ENCODE data around the gene BARX1. TPM values are rescaled to one million over a fixed set of nuclear protein-coding genes. Genes with fewer than 3 reads are reported as not detected.
"Not testable (repeated sequence)": the region's sequence is repeated elsewhere in the genome, so short reads cannot be mapped to it uniquely, and the experiment has no call there.

The BARX1 gene
- total RNA-seq, 1 experiment from 2014 or later, result not detected

GRCh38 chr9:93942161-93942560 is 13.0 kb downstream of the BARX1 start:
- H3K79me2 ChIP-seq (ENCODE audit: low read length), result no peaks in the 10 kb centered on the region
- no peak overlapping the region for H2AFZ ChIP-seq (ENCODE audit: low read length)
- no peaks in the 10 kb centered on the region for H3K9me2 ChIP-seq (replicated peaks; ENCODE audit: insufficient read depth, low read length)
- no peaks in the 10 kb centered on the region for H3K27me3 ChIP-seq (ENCODE audit: low read length)
- H4K20me1 ChIP-seq (ENCODE audit: insufficient read depth, low read depth, low read length), result no peaks in the 10 kb centered on the region
- H3K4me1 ChIP-seq (ENCODE audit: low read length), result no peaks in the 10 kb centered on the region
- no peak for DNase-seq
- H3K9ac ChIP-seq (ENCODE audit: low read length), result no peak overlapping the region
- H3K4me2 ChIP-seq (ENCODE audit: low read depth, low read length, poor library complexity, severe bottlenecking), result no peak overlapping the region
- H3K9me3 ChIP-seq (ENCODE audit: low read length), result no peaks in the 10 kb centered on the region
- no peak overlapping the region for H3K4me3 ChIP-seq (ENCODE audit: low read length)
- H3K36me3 ChIP-seq (ENCODE audit: insufficient read depth, low read length), result no peaks in the 10 kb centered on the region
- no peak overlapping the region for H3K27ac ChIP-seq (ENCODE audit: low read length)

- no peaks in the 10 kb centered on the region for H3K4me1 ChIP-seq (ENCODE audit: low read length)
- H2AFZ ChIP-seq (ENCODE audit: low read length), result no peak overlapping the region
- no peaks in the 10 kb centered on the region for H3K79me2 ChIP-seq (ENCODE audit: low read length)
- no peak overlapping the region for H3K9ac ChIP-seq (ENCODE audit: low read length)
- no peaks in the 10 kb centered on the region for H3K36me3 ChIP-seq (ENCODE audit: insufficient read depth, low read length)
- H3K4me3 ChIP-seq (ENCODE audit: low read length), result no peak overlapping the region
- H3K4me2 ChIP-seq (ENCODE audit: low read depth, low read length, poor library complexity, severe bottlenecking), result no peak overlapping the region
- H3K27ac ChIP-seq (ENCODE audit: low read length), result no peak overlapping the region
- H3K9me3 ChIP-seq (ENCODE audit: low read length), result no peaks in the 10 kb centered on the region
- no peaks in the 10 kb centered on the region for H3K9me2 ChIP-seq (replicated peaks; ENCODE audit: insufficient read depth, low read length)
- no peaks in the 10 kb centered on the region for H4K20me1 ChIP-seq (ENCODE audit: insufficient read depth, low read depth, low read length)
- H3K27me3 ChIP-seq (ENCODE audit: low read length), result no peaks in the 10 kb centered on the region
- DNase-seq, result no peak
Measured at GRCh38 chr9:93941493-93941892, 13.7 kb downstream of the BARX1 start.

- H3K27me3 ChIP-seq (ENCODE audit: low read length), result no peaks in the 10 kb centered on the region
- H3K4me3 ChIP-seq (ENCODE audit: low read length), result no peak overlapping the region
- no peaks in the 10 kb centered on the region for H3K79me2 ChIP-seq (ENCODE audit: low read length)
- H3K27ac ChIP-seq (ENCODE audit: low read length), result no peak overlapping the region
- no peak overlapping the region for H2AFZ ChIP-seq (ENCODE audit: low read length)
- no peaks in the 10 kb centered on the region for H4K20me1 ChIP-seq (ENCODE audit: insufficient read depth, low read depth, low read length)
- no peaks in the 10 kb centered on the region for H3K4me1 ChIP-seq (ENCODE audit: low read length)
- no peaks in the 10 kb centered on the region for H3K9me2 ChIP-seq (replicated peaks; ENCODE audit: insufficient read depth, low read length)
- H3K9me3 ChIP-seq (ENCODE audit: low read length), result no peaks in the 10 kb centered on the region
- DNase-seq, result no peak
- H3K9ac ChIP-seq (ENCODE audit: low read length), result no peak overlapping the region
- H3K36me3 ChIP-seq (ENCODE audit: insufficient read depth, low read length), result no peaks in the 10 kb centered on the region
- H3K4me2 ChIP-seq (ENCODE audit: low read depth, low read length, poor library complexity, severe bottlenecking), result no peak overlapping the region
Measured at GRCh38 chr9:93940951-93941350, 14.2 kb downstream of the BARX1 start.

- H4K20me1 ChIP-seq (ENCODE audit: insufficient read depth, low read depth, low read length); H3K9me3 ChIP-seq (ENCODE audit: low read length); H3K27me3 ChIP-seq (ENCODE audit: low read length); H3K4me1 ChIP-seq (ENCODE audit: low read length); DNase-seq; H3K4me3 ChIP-seq (ENCODE audit: low read length); H3K79me2 ChIP-seq (ENCODE audit: low read length); H3K9ac ChIP-seq (ENCODE audit: low read length); H3K27ac ChIP-seq (ENCODE audit: low read length); H2AFZ ChIP-seq (ENCODE audit: low read length); H3K4me2 ChIP-seq (ENCODE audit: low read depth, low read length, poor library complexity, severe bottlenecking); H3K9me2 ChIP-seq (replicated peaks; ENCODE audit: insufficient read depth, low read length); H3K36me3 ChIP-seq (ENCODE audit: insufficient read depth, low read length): not testable (repeated sequence)
Measured at GRCh38 chr9:93939589-93939988, 15.6 kb downstream of the BARX1 start.

GRCh38 chr9:93937193-93937592 is 18.0 kb downstream of the BARX1 start:
- Histone ChIP-seq H2AFZ (ENCODE audit: low read length) (no peak overlapping the region), H3K9me2 (replicated peaks; ENCODE audit: insufficient read depth, low read length) (no peaks in the 10 kb centered on the region), H3K79me2 (ENCODE audit: low read length) (no peaks in the 10 kb centered on the region), H3K27me3 (ENCODE audit: low read length) (no peaks in the 10 kb centered on the region), H3K9ac (ENCODE audit: low read length) (no peak overlapping the region), H3K4me1 (ENCODE audit: low read length) (no peaks in the 10 kb centered on the region), H3K4me2 (ENCODE audit: low read depth, low read length, poor library complexity, severe bottlenecking) (no peak overlapping the region), H3K4me3 (ENCODE audit: low read length) (no peak overlapping the region), H3K9me3 (ENCODE audit: low read length) (no peaks in the 10 kb centered on the region), H3K27ac (ENCODE audit: low read length) (no peak overlapping the region), H4K20me1 (ENCODE audit: insufficient read depth, low read depth, low read length) (no peaks in the 10 kb centered on the region), H3K36me3 (ENCODE audit: insufficient read depth, low read length) (no peaks in the 10 kb centered on the region)
- no peak for DNase-seq

- no peak overlapping the region for H3K4me2 ChIP-seq (ENCODE audit: low read depth, low read length, poor library complexity, severe bottlenecking)
- no peaks in the 10 kb centered on the region for H3K27me3 ChIP-seq (ENCODE audit: low read length)
- H3K9me3 ChIP-seq (ENCODE audit: low read length), result no peaks in the 10 kb centered on the region
- no peak for DNase-seq
- no peaks in the 10 kb centered on the region for H3K9me2 ChIP-seq (replicated peaks; ENCODE audit: insufficient read depth, low read length)
- H3K4me1 ChIP-seq (ENCODE audit: low read length), result no peaks in the 10 kb centered on the region
- H3K27ac ChIP-seq (ENCODE audit: low read length), result no peak overlapping the region
- no peak overlapping the region for H3K9ac ChIP-seq (ENCODE audit: low read length)
- no peaks in the 10 kb centered on the region for H3K79me2 ChIP-seq (ENCODE audit: low read length)
- H2AFZ ChIP-seq (ENCODE audit: low read length), result no peak overlapping the region
- no peaks in the 10 kb centered on the region for H4K20me1 ChIP-seq (ENCODE audit: insufficient read depth, low read depth, low read length)
- H3K36me3 ChIP-seq (ENCODE audit: insufficient read depth, low read length), result no peaks in the 10 kb centered on the region
- H3K4me3 ChIP-seq (ENCODE audit: low read length), result no peak overlapping the region
Measured at GRCh38 chr9:93931905-93932304, 23.2 kb downstream of the BARX1 start.

GRCh38 chr9:93930070-93930469 is 25.1 kb downstream of the BARX1 start:
- no peak overlapping the region for H3K9ac ChIP-seq (ENCODE audit: low read length)
- no peaks in the 10 kb centered on the region for H3K4me1 ChIP-seq (ENCODE audit: low read length)
- H4K20me1 ChIP-seq (ENCODE audit: insufficient read depth, low read depth, low read length), result no peaks in the 10 kb centered on the region
- no peak overlapping the region for H3K27ac ChIP-seq (ENCODE audit: low read length)
- no peaks in the 10 kb centered on the region for H3K9me3 ChIP-seq (ENCODE audit: low read length)
- H3K4me3 ChIP-seq (ENCODE audit: low read length), result no peak overlapping the region
- H3K79me2 ChIP-seq (ENCODE audit: low read length), result no peaks in the 10 kb centered on the region
- no peaks in the 10 kb centered on the region for H3K27me3 ChIP-seq (ENCODE audit: low read length)
- no peak for DNase-seq
- no peaks in the 10 kb centered on the region for H3K9me2 ChIP-seq (replicated peaks; ENCODE audit: insufficient read depth, low read length)
- H3K4me2 ChIP-seq (ENCODE audit: low read depth, low read length, poor library complexity, severe bottlenecking), result no peak overlapping the region
- no peak overlapping the region for H2AFZ ChIP-seq (ENCODE audit: low read length)
- H3K36me3 ChIP-seq (ENCODE audit: insufficient read depth, low read length), result no peaks in the 10 kb centered on the region

- Histone ChIP-seq H2AFZ (ENCODE audit: low read length) (no peak overlapping the region), H3K4me2 (ENCODE audit: low read depth, low read length, poor library complexity, severe bottlenecking) (no peak overlapping the region), H3K79me2 (ENCODE audit: low read length) (no peaks in the 10 kb centered on the region), H3K9me2 (replicated peaks; ENCODE audit: insufficient read depth, low read length) (no peaks in the 10 kb centered on the region), H3K4me3 (ENCODE audit: low read length) (no peak overlapping the region), H3K9ac (ENCODE audit: low read length) (no peak overlapping the region), H3K27me3 (ENCODE audit: low read length) (no peaks in the 10 kb centered on the region), H3K4me1 (ENCODE audit: low read length) (no peaks in the 10 kb centered on the region), H4K20me1 (ENCODE audit: insufficient read depth, low read depth, low read length) (no peaks in the 10 kb centered on the region), H3K27ac (ENCODE audit: low read length) (no peak overlapping the region), H3K36me3 (ENCODE audit: insufficient read depth, low read length) (no peaks in the 10 kb centered on the region), H3K9me3 (ENCODE audit: low read length) (no peaks in the 10 kb centered on the region)
- DNase-seq, result no peak
Measured at GRCh38 chr9:93929231-93929630, 25.9 kb downstream of the BARX1 start.

- H3K9me2 ChIP-seq (replicated peaks; ENCODE audit: insufficient read depth, low read length), result no peaks in the 10 kb centered on the region
- no peaks in the 10 kb centered on the region for H3K4me1 ChIP-seq (ENCODE audit: low read length)
- H3K27ac ChIP-seq (ENCODE audit: low read length), result no peak overlapping the region
- H2AFZ ChIP-seq (ENCODE audit: low read length), result no peak overlapping the region
- no peaks in the 10 kb centered on the region for H3K9me3 ChIP-seq (ENCODE audit: low read length)
- no peaks in the 10 kb centered on the region for H4K20me1 ChIP-seq (ENCODE audit: insufficient read depth, low read depth, low read length)
- no peak overlapping the region for H3K9ac ChIP-seq (ENCODE audit: low read length)
- H3K79me2 ChIP-seq (ENCODE audit: low read length), result no peaks in the 10 kb centered on the region
- no peaks in the 10 kb centered on the region for H3K27me3 ChIP-seq (ENCODE audit: low read length)
- DNase-seq, result no peak
- no peak overlapping the region for H3K4me3 ChIP-seq (ENCODE audit: low read length)
- no peak overlapping the region for H3K4me2 ChIP-seq (ENCODE audit: low read depth, low read length, poor library complexity, severe bottlenecking)
- H3K36me3 ChIP-seq (ENCODE audit: insufficient read depth, low read length), result no peaks in the 10 kb centered on the region
Measured at GRCh38 chr9:93922535-93922934, 32.6 kb downstream of the BARX1 start.

Measured in Karpas-422 (cell line).